Endothelial cell of umbilical vein (primary cell): ENCODE results near the gene XXYLT1. TPM values are rescaled to one million over a fixed set of nuclear protein-coding genes. Genes with fewer than 3 reads are reported as not detected.

ENCODE experiments used
- BruUV-seq: library from RNA; stranded (reverse); fragments of 400-500 nt; replicated peaks from 2 replicates; lab custom pipeline; 2021; lab: Mats Ljungman, UMichigan
- CTCF ChIA-PET: fragments of 300-600, 350-600 bp; sonication (Branson Sonifier 250); formaldehyde crosslinking; loops from one replicate; lab custom pipeline; 2021; ENCODE audit warnings: antibody characterized with exemption, inconsistent platforms; lab: Charles Lee
- POLR2A ChIA-PET: fragments of 300-600, 350-600 bp; sonication (Branson Sonifier 250); formaldehyde crosslinking; loops from one replicate; lab custom pipeline; 2021; ENCODE audit warnings: antibody characterized with exemption, inconsistent platforms; lab: Charles Lee
- DNase-seq: peaks from one replicate; pipeline ENCODE4 v3.0.0-alpha.2; 2011; ENCODE audit warnings: low read depth, low spot score
- FAIRE-seq: peaks from 2 replicates; lab custom pipeline; 2011; peaks lifted over from hg19 to GRCh38; lab: Jason Lieb, UNC
- H2AFZ ChIP-seq: 2 replicates; pipeline ENCODE4 v1.6.0; 2012; ENCODE audit warnings: low read depth, low read length, control low read depth, inconsistent platforms
- H3K27ac ChIP-seq: 2 replicates; pipeline ENCODE4 v1.5.1; 2011; ENCODE audit warnings: low read depth, mild to moderate bottlenecking, control low read depth, low read length, moderate library complexity; ENCODE audit not compliant: insufficient read depth
- H3K27me3 ChIP-seq, 2 experiments: 2 replicates each; pipeline versions ENCODE4 v1.6.0 to v1.6.1; 2011; ENCODE audit warnings: low read length in 2 of 2, mixed read lengths in 1 of 2; ENCODE audit not compliant: control insufficient read depth in 2 of 2, insufficient read depth in 2 of 2
- H3K36me3 ChIP-seq, 2 experiments: 2 replicates in 1 of 2; 3 replicates in 1 of 2; pipeline ENCODE4 v1.5.1; 2011; ENCODE audit warnings: low read length in 2 of 2, mild to moderate bottlenecking in 1 of 2, moderate library complexity in 1 of 2; ENCODE audit not compliant: control insufficient read depth in 2 of 2, insufficient read depth in 2 of 2; ENCODE audit errors: extremely low read depth in 1 of 2
- H3K4me1 ChIP-seq: 3 replicates; pipeline ENCODE4 v1.5.1; 2011; ENCODE audit warnings: mild to moderate bottlenecking, low read length; ENCODE audit not compliant: control insufficient read depth, insufficient read depth; ENCODE audit errors: extremely low read depth
- H3K4me2 ChIP-seq: 2 replicates; pipeline ENCODE4 v1.6.1; 2011; ENCODE audit warnings: low read length, control low read depth, mixed read lengths; ENCODE audit not compliant: insufficient read depth
- H3K4me3 ChIP-seq, 3 experiments: fragments of 200-600 bp in 1 of 3; sonication (generic), shearing (Covaris generic) in 1 of 3; replicated peaks in 1 of 3; 2 replicates each; pipeline ENCODE4 v1.5.1; 2011 to 2016; ENCODE audit warnings: control low read depth in 3 of 3, low read length in 3 of 3, mild to moderate bottlenecking in 2 of 3, inconsistent platforms in 1 of 3, low read depth in 1 of 3, moderate library complexity in 1 of 3; ENCODE audit not compliant: insufficient read depth in 1 of 3
- H3K79me2 ChIP-seq: 2 replicates; pipeline ENCODE4 v1.6.0; 2012; ENCODE audit warnings: low read length, inconsistent platforms; ENCODE audit not compliant: control insufficient read depth, insufficient read depth
- H3K9ac ChIP-seq: replicated peaks from 2 replicates; pipeline ENCODE3; 2011; ENCODE audit warnings: low read length, control low read depth; ENCODE audit not compliant: insufficient read depth; ENCODE audit errors: extremely low read depth
- H3K9me1 ChIP-seq: replicated peaks from 3 replicates; pipeline ENCODE4 v1.6.0; 2011; ENCODE audit warnings: mild to moderate bottlenecking, low read length; ENCODE audit not compliant: control insufficient read depth, insufficient read depth; ENCODE audit errors: extremely low read depth
- H3K9me3 ChIP-seq: replicated peaks from 2 replicates; pipeline ENCODE4 v1.5.1; 2012; ENCODE audit warnings: low read length, inconsistent platforms; ENCODE audit not compliant: control insufficient read depth, insufficient read depth
- H4K20me1 ChIP-seq: replicated peaks from 2 replicates; pipeline ENCODE3; 2011; ENCODE audit warnings: mild to moderate bottlenecking, low read length; ENCODE audit not compliant: control insufficient read depth, insufficient read depth; ENCODE audit errors: extremely low read depth
- EZH2 ChIP-seq: IDR thresholded peaks from 2 replicates; pipeline ENCODE4 v1.6.1; 2012; ENCODE audit warnings: borderline replicate concordance, low read depth, mild to moderate bottlenecking, moderate library complexity, low read length, inconsistent platforms; ENCODE audit not compliant: severe bottlenecking
- FOS ChIP-seq: IDR thresholded peaks from 2 replicates; pipeline ENCODE4 v1.6.1; 2011; ENCODE audit warnings: mild to moderate bottlenecking, low read length, moderate library complexity, borderline replicate concordance; ENCODE audit not compliant: insufficient read depth
- GATA2 ChIP-seq: IDR thresholded peaks from 2 replicates; pipeline ENCODE4 v1.7.0; 2011; ENCODE audit warnings: low read depth, mild to moderate bottlenecking, moderate library complexity, mixed read lengths, low read length; ENCODE audit not compliant: insufficient read length, insufficient read depth
- JUN ChIP-seq: IDR thresholded peaks from 2 replicates; pipeline ENCODE4 v1.6.1; 2011; ENCODE audit warnings: borderline replicate concordance, low read depth; ENCODE audit not compliant: insufficient read length, insufficient read depth
- MYC ChIP-seq: IDR thresholded peaks from one replicate; pipeline ENCODE4 v1.6.1; 2011; ENCODE audit warnings: mild to moderate bottlenecking, low read depth, low read length
- POLR2A ChIP-seq: IDR thresholded peaks from 2 replicates; pipeline ENCODE4 v1.6.1; 2012; ENCODE audit warnings: low read depth, mild to moderate bottlenecking, control low read depth, low read length
- POLR2AphosphoS5 ChIP-seq: IDR thresholded peaks from 2 replicates; pipeline ENCODE4 v1.6.1; 2012; ENCODE audit warnings: low read depth, mild to moderate bottlenecking, control low read depth, low read length, moderate library complexity; ENCODE audit not compliant: insufficient read depth
- dilution Hi-C: fragments of 300-500 bp; cut with MboI; formaldehyde crosslinking; loops from one replicate; pipeline ENCODE4 v1.15.0; 2019; ENCODE audit warnings: low sequenced_read_pairs; ENCODE audit not compliant: extremely low pct_ligation_motif_present
- intact Hi-C: fragments of 100-400 bp; cut with micrococcal nuclease; formaldehyde crosslinking; loops from one replicate; pipeline ENCODE4 v1.10.0; 2022
- polyA plus RNA-seq, 4 experiments: library from polyadenylated mRNA; depleted of rRNA in 3 of 4; stranded (reverse) in 3 of 4; unstranded in 1 of 4; fragments of >200 nt; gene quantifications; 2 replicates each; pipeline versions ENCODE4 v1.2.1 to v1.2.3, GENCODE V29; 2011 to 2012; ENCODE audit warnings: missing spikeins in 1 of 4
- total RNA-seq: library from RNA; stranded (reverse); gene quantifications from 2 replicates; pipeline ENCODE4 v1.2.3, GENCODE V29; 2021
- TF ChIP-seq, protein P1 (sequence below): IDR thresholded peaks from 2 replicates; pipeline ENCODE4 v1.6.1; 2011; ENCODE audit not compliant: insufficient read depth, insufficient read length
- TF ChIP-seq, protein P2 (sequence below), 2 donors: IDR thresholded peaks; 1 replicate in 1 of 2; 2 replicates in 1 of 2; pipeline ENCODE4 v1.5.1; 2011; ENCODE audit warnings: low read length in 2 of 2, mild to moderate bottlenecking in 2 of 2, moderate library complexity in 2 of 2, control low read depth in 1 of 2, inconsistent platforms in 1 of 2, low read depth in 1 of 2; ENCODE audit not compliant: insufficient read depth in 1 of 2; ENCODE audit errors: extremely low read depth in 1 of 2

XXYLT1 gene
- total and polyA plus RNA-seq, 2 donors (not counting 3 experiments of a cell fraction or from before 2014, with no cell fraction given): 54.4 to 78.1 TPM

GRCh38 chr3:195210266-195210973 lies 60.5 kb downstream of the XXYLT1 start:
- TF ChIP-seq POLR2A (no peak), JUN (no peak), GATA2 (no peak), EZH2 (no peak), FOS (no peak), POLR2AphosphoS5 (no peak), MYC (no peak)
- TF ChIP-seq, protein P1, sequence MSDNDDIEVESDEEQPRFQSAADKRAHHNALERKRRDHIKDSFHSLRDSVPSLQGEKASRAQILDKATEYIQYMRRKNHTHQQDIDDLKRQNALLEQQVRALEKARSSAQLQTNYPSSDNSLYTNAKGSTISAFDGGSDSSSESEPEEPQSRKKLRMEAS: no peak
- TF ChIP-seq, protein P2, sequence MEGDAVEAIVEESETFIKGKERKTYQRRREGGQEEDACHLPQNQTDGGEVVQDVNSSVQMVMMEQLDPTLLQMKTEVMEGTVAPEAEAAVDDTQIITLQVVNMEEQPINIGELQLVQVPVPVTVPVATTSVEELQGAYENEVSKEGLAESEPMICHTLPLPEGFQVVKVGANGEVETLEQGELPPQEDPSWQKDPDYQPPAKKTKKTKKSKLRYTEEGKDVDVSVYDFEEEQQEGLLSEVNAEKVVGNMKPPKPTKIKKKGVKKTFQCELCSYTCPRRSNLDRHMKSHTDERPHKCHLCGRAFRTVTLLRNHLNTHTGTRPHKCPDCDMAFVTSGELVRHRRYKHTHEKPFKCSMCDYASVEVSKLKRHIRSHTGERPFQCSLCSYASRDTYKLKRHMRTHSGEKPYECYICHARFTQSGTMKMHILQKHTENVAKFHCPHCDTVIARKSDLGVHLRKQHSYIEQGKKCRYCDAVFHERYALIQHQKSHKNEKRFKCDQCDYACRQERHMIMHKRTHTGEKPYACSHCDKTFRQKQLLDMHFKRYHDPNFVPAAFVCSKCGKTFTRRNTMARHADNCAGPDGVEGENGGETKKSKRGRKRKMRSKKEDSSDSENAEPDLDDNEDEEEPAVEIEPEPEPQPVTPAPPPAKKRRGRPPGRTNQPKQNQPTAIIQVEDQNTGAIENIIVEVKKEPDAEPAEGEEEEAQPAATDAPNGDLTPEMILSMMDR (IDR thresholded peaks at IDR 0.05; ENCODE audit: extremely low read depth in 1 of 2, insufficient read depth in 1 of 2, low read depth in 1 of 2, low read length in 2 of 2): no peak
- POLR2A ChIA-PET: interaction anchor here (0.9 to 1.7 kb wide), 4 partner anchors 13 to 524 kb away, joined by 3 to 5 read pairs (median 4); no protein-coding TSS in a partner anchor
- no peaks in the 10 kb centered on the region for H3K27me3 ChIP-seq
- no peaks in the 10 kb centered on the region for H3K9me1 ChIP-seq
- H3K27ac ChIP-seq: peak overlapping the region; percentile 58
- no peaks in the 10 kb centered on the region for H3K36me3 ChIP-seq
- peak; percentile 89 for DNase-seq
- CTCF ChIA-PET: interaction anchor here (1.0 to 2.4 kb wide), 8 partner anchors 12 to 528 kb away, joined by 3 to 10 read pairs (median 5); no protein-coding TSS in a partner anchor
- no peaks in the 10 kb centered on the region for H3K9me3 ChIP-seq
- H3K79me2 ChIP-seq: peaks cover 30% of the 10 kb centered on the region
- TSS peak; percentile 16 for BruUV-seq
- H3K4me3 ChIP-seq: no peak overlapping the region
- intact Hi-C loops (loop anchor here (1.0 kb wide), 2 partner anchors 13 to 28 kb away; no protein-coding TSS in a partner anchor), dilution Hi-C loops (no loop called here)
- H2AFZ ChIP-seq: peak overlapping the region; percentile 0
- H4K20me1 ChIP-seq: no peaks in the 10 kb centered on the region
- FAIRE-seq: peak; percentile 81
- peak overlapping the region; percentile 19 for H3K9ac ChIP-seq
- peak overlapping the region; percentile 19 for H3K4me2 ChIP-seq
- peaks cover 28% of the 10 kb centered on the region for H3K4me1 ChIP-seq
